Mesenchymal stem cell (in vitro differentiated cells and primary cell): Measurements from ENCODE around the gene NCL.
"Not testable (repeated sequence)": the region's sequence is repeated elsewhere in the genome, so short reads cannot be mapped to it uniquely, and the experiment has no call there.

Source experiments
- DNase-seq: peaks from one replicate; pipeline ENCODE4 v3.0.0-alpha.2; 2013
- H2AFZ ChIP-seq: one replicate; pipeline ENCODE4 v1.6.1; 2013; ENCODE audit warnings: low read depth, mild to moderate bottlenecking, control low read depth, inconsistent platforms, low read length, moderate library complexity
- H2AK5ac ChIP-seq: 2 replicates; pipeline ENCODE4 v1.6.1; 2013; ENCODE audit warnings: low read length, moderate library complexity, mild to moderate bottlenecking, inconsistent platforms; ENCODE audit not compliant: severe bottlenecking
- H2BK120ac ChIP-seq: one replicate; pipeline ENCODE4 v1.6.1; 2013; ENCODE audit warnings: low read depth, mild to moderate bottlenecking, inconsistent platforms, low read length, moderate library complexity
- H2BK12ac ChIP-seq, 2 experiments: one replicate each; pipeline ENCODE4 v1.6.1; 2013; ENCODE audit warnings: inconsistent platforms in 2 of 2, low read length in 2 of 2, mild to moderate bottlenecking in 2 of 2, moderate library complexity in 2 of 2, control low read depth in 1 of 2
- H2BK15ac ChIP-seq: one replicate; pipeline ENCODE4 v1.6.1; 2013; ENCODE audit warnings: mild to moderate bottlenecking, low read depth, inconsistent platforms; ENCODE audit not compliant: poor library complexity, severe bottlenecking
- H2BK5ac ChIP-seq: 2 replicates; pipeline ENCODE4 v1.6.1; 2013; ENCODE audit warnings: low read depth, mild to moderate bottlenecking, low read length, control low read depth, inconsistent platforms; ENCODE audit not compliant: poor library complexity, severe bottlenecking
- H3K14ac ChIP-seq, 2 experiments: one replicate each; pipeline ENCODE4 v1.6.1; 2013; ENCODE audit warnings: inconsistent platforms in 2 of 2, low read length in 2 of 2, control low read depth in 1 of 2, mild to moderate bottlenecking in 1 of 2, moderate library complexity in 1 of 2
- H3K18ac ChIP-seq, 2 experiments: one replicate each; pipeline ENCODE4 v1.6.1; 2013; ENCODE audit warnings: inconsistent platforms in 2 of 2, low read length in 2 of 2, control low read depth in 1 of 2, low read depth in 1 of 2, mild to moderate bottlenecking in 1 of 2
- H3K23ac ChIP-seq, 2 experiments: one replicate each; pipeline ENCODE4 v1.6.1; 2013; ENCODE audit warnings: inconsistent platforms in 2 of 2, low read length in 2 of 2, mild to moderate bottlenecking in 2 of 2, moderate library complexity in 2 of 2, control low read depth in 1 of 2
- H3K27ac ChIP-seq: 2 replicates; pipeline ENCODE4 v1.5.1; 2013; ENCODE audit warnings: mild to moderate bottlenecking, moderate library complexity, low read length, control low read depth, inconsistent platforms; ENCODE audit not compliant: poor library complexity, severe bottlenecking
- H3K27me3 ChIP-seq, 2 experiments: 2 replicates each; pipeline versions ENCODE4 v1.6.1 to v1.7.0; 2013; ENCODE audit warnings: low read length in 2 of 2, mild to moderate bottlenecking in 2 of 2, moderate library complexity in 2 of 2, control low read depth in 1 of 2, inconsistent platforms in 1 of 2; ENCODE audit not compliant: control insufficient read depth in 1 of 2, insufficient read depth in 1 of 2
- H3K36me3 ChIP-seq, 2 experiments: 2 replicates each; pipeline versions ENCODE4 v1.6.1 to v1.7.0; 2013; ENCODE audit warnings: low read length in 2 of 2, control low read depth in 1 of 2, inconsistent platforms in 1 of 2, low read depth in 1 of 2, mild to moderate bottlenecking in 1 of 2; ENCODE audit not compliant: insufficient read depth in 2 of 2, control insufficient read depth in 1 of 2
- H3K4ac ChIP-seq, 2 experiments: one replicate each; pipeline ENCODE4 v1.6.1; 2013; ENCODE audit warnings: inconsistent platforms in 2 of 2, low read length in 2 of 2, mild to moderate bottlenecking in 2 of 2, moderate library complexity in 2 of 2, control low read depth in 1 of 2, low read depth in 1 of 2
- H3K4me1 ChIP-seq: 2 replicates; pipeline ENCODE4 v1.6.1; 2013; ENCODE audit warnings: low read depth, low read length, control low read depth; ENCODE audit not compliant: control insufficient read depth, insufficient read depth
- H3K4me2 ChIP-seq: 2 replicates; pipeline ENCODE4 v1.6.1; 2013; ENCODE audit warnings: low read length, mild to moderate bottlenecking, inconsistent platforms; ENCODE audit not compliant: poor library complexity, severe bottlenecking
- H3K4me3 ChIP-seq, 2 experiments: 2 replicates each; pipeline versions ENCODE4 v1.5.1 to v1.7.0; 2013; ENCODE audit warnings: low read length in 2 of 2, mild to moderate bottlenecking in 2 of 2, control low read depth in 1 of 2, low read depth in 1 of 2; ENCODE audit not compliant: insufficient read depth in 1 of 2
- H3K79me1 ChIP-seq: replicated peaks from 2 replicates; pipeline ENCODE4 v1.6.1; 2013; ENCODE audit warnings: mild to moderate bottlenecking, control low read depth, low read length, inconsistent platforms; ENCODE audit not compliant: poor library complexity, severe bottlenecking
- H3K9ac ChIP-seq: 2 replicates; pipeline ENCODE4 v1.7.0; 2013; ENCODE audit warnings: mild to moderate bottlenecking, low read length, moderate library complexity
- H3K9me3 ChIP-seq: 2 replicates; pipeline ENCODE4 v1.7.0; 2013; ENCODE audit warnings: mild to moderate bottlenecking, low read length; ENCODE audit not compliant: control insufficient read depth
- H4K8ac ChIP-seq: one replicate; pipeline ENCODE4 v1.6.1; 2013; ENCODE audit warnings: inconsistent platforms, mild to moderate bottlenecking, low read length, moderate library complexity
- H4K91ac ChIP-seq: one replicate; pipeline ENCODE4 v1.6.1; 2013; ENCODE audit warnings: mild to moderate bottlenecking, low read length, inconsistent platforms
- WGBS: methylation state at CpG from one replicate; pipeline ENCODE4 v1.1.7; 2013; ENCODE audit warnings: mixed read lengths; 5-methylcytosine and 5-hydroxymethylcytosine counted together

NCL gene

DNA sequence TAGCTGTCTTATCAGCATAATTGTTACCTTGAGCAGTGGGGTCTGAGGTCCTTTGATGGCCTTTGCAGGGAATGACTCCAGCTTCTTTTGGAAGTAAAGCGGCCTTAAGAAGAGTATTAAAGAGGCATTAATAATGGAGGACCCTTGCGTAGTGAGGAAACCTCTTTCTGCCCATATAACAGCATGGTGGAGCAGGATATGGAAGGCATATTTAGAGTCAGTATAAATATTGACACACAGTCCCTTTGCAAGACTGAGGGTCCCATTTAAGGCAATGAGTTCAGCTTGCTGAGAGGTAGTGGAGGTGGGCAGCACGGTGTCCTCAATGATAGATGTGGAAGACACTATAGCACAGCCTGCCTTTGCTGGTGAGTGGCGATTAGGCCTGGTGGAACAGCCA, 32.7 kb downstream of the NCL start:
- H3K4me2 ChIP-seq: no peak overlapping the region
- H2BK5ac ChIP-seq: no peak overlapping the region
- 88% methylated on average over 4 of the region's 4 CpGs for WGBS
- H3K4me3 ChIP-seq: no peak overlapping the region
- no peak overlapping the region for H2BK120ac ChIP-seq
- H3K4me1 ChIP-seq: no peaks in the 10 kb centered on the region
- H4K91ac ChIP-seq: no peak overlapping the region
- H3K14ac ChIP-seq: no peak overlapping the region
- no peak overlapping the region for H3K9ac ChIP-seq
- peaks cover 16% of the 10 kb centered on the region for H3K9me3 ChIP-seq
- no peak overlapping the region for H3K23ac ChIP-seq
- H2AK5ac ChIP-seq: no peak overlapping the region
- H3K4ac ChIP-seq: no peak overlapping the region
- peaks cover 0 to 9% of the 10 kb centered on the region in 2 experiments for H3K27me3 ChIP-seq
- H2AFZ ChIP-seq: no peak overlapping the region
- H3K18ac ChIP-seq: no peak overlapping the region
- no peak overlapping the region for H2BK12ac ChIP-seq
- H3K79me1 ChIP-seq: no peaks in the 10 kb centered on the region
- no peak overlapping the region for H4K8ac ChIP-seq
- H3K36me3 ChIP-seq: no peaks in the 10 kb centered on the region
- no peak for DNase-seq
- no peak overlapping the region for H2BK15ac ChIP-seq
- H3K27ac ChIP-seq: no peak overlapping the region

DNA sequence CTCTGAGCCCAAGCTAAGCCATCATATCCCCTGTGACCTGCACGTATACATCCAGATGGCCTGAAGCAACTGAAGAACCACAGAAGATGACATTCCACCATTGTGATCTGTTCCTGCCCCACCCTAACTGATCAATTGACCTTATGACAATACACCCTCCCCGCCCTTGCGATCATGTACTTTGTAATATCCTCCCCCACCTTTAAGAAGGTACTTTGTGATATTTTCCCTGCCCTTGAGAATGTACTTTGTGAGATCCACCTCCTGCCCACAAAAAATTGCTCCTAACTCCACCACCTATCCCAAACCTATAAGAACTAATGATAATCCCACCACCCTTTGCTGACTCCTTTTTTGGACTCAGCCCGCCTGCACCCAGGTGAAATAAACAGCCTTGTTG, 33.8 kb downstream of the NCL start:
- not testable (repeated sequence) for H3K4me2 ChIP-seq, H2BK15ac ChIP-seq, H3K4me1 ChIP-seq, H3K79me1 ChIP-seq, H3K9ac ChIP-seq, H2AFZ ChIP-seq, H2BK5ac ChIP-seq, H3K27ac ChIP-seq, H3K4ac ChIP-seq, H3K23ac ChIP-seq, H2AK5ac ChIP-seq, H2BK12ac ChIP-seq, H2BK120ac ChIP-seq, H3K4me3 ChIP-seq, H3K18ac ChIP-seq, H3K36me3 ChIP-seq, H3K14ac ChIP-seq, H4K8ac ChIP-seq, DNase-seq, H4K91ac ChIP-seq
- H3K27me3 ChIP-seq: peaks cover 0 to 21% of the 10 kb centered on the region in 2 experiments
- 89% methylated on average over 4 of the region's 4 CpGs for WGBS
- H3K9me3 ChIP-seq: peaks cover 16% of the 10 kb centered on the region

DNA sequence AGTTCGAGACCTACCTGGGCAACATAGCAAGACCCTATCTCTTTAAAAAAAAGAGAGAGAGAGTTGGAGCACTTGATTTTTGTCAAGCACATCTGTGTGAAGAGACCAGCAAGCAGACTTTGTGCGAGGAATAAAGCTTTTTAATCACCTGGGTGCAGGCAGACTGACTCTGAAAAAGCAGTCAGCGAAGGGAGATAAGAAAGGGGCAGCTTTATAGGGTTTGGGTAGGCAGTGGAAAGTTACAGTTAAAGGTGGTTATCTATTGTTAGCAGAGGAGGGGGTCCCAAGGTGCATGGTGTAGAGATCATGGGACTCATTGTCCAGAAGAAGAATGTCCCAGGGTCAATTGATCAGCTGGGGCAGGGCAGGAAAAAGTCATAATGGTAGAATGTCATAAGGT, 34.4 kb downstream of the NCL start:
- Histone ChIP-seq H2AFZ (no peak overlapping the region), H3K4me1 (peaks cover 7% of the 10 kb centered on the region), H2BK12ac (no peak overlapping the region), H3K9ac (no peak overlapping the region), H3K4ac (no peak overlapping the region), H2BK15ac (no peak overlapping the region), H2AK5ac (no peak overlapping the region), H3K36me3 (no peaks in the 10 kb centered on the region), H3K9me3 (peaks cover 16% of the 10 kb centered on the region), H3K4me2 (no peak overlapping the region), H2BK120ac (no peak overlapping the region), H3K27ac (no peak overlapping the region), H3K79me1 (no peaks in the 10 kb centered on the region), H3K27me3 (peaks cover 0 to 26% of the 10 kb centered on the region in 2 experiments), H3K18ac (no peak overlapping the region), H4K8ac (no peak overlapping the region), H3K14ac (no peak overlapping the region), H2BK5ac (no peak overlapping the region), H4K91ac (no peak overlapping the region), H3K4me3 (no peak overlapping the region), H3K23ac (no peak overlapping the region)
- no peak for DNase-seq
- 81% methylated on average over 3 of the region's 3 CpGs for WGBS

DNA sequence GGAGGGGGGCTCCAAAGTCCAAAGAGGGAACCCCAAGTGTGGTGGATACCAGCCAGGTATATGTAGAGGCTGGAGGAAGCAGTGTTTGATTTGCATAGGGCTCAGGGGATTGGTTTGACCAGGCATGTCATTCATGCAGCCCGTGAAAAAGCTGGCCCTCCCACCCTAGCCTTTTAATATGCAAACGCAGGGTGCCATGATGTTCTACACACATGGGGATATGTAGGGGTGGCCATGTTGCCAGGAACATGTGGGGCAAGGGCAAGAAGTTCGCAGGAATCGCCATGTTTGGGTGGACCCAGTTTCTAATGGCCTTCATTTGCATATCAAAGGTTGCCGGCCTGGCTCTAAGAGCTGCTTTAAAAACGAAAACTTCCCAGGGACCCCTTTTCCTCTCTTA, 35.1 kb downstream of the NCL start:
- Histone ChIP-seq H4K8ac (no peak overlapping the region), H3K27me3 (peaks cover 0 to 33% of the 10 kb centered on the region in 2 experiments), H2BK120ac (no peak overlapping the region), H2AK5ac (no peak overlapping the region), H3K4me2 (no peak overlapping the region), H3K18ac (no peak overlapping the region), H3K27ac (no peak overlapping the region), H3K4ac (no peak overlapping the region), H3K79me1 (no peaks in the 10 kb centered on the region), H2BK15ac (no peak overlapping the region), H3K4me1 (peaks cover 7% of the 10 kb centered on the region), H2AFZ (no peak overlapping the region), H3K36me3 (no peaks in the 10 kb centered on the region), H3K14ac (no peak overlapping the region), H3K4me3 (no peak overlapping the region), H2BK5ac (no peak overlapping the region), H3K9ac (no peak overlapping the region), H2BK12ac (no peak overlapping the region), H3K9me3 (peaks cover 16% of the 10 kb centered on the region), H3K23ac (no peak overlapping the region), H4K91ac (no peak overlapping the region)
- 90% methylated on average over 5 of the region's 6 CpGs for WGBS
- DNase-seq: no peak
